Measurements from ENCODE around the gene ASMT. TPM values are rescaled to one million over a fixed set of nuclear protein-coding genes. Genes with fewer than 3 reads are reported as not detected.

Gene ASMT
- total RNA-seq, 1 experiment from 2014 or later: not detected

- ChIA-PET CTCF (no interaction called here), POLR2A (ENCODE audit: unreplicated experiment) (no interaction called here)
- no peak overlapping the region for H3K4me3 ChIP-seq (ENCODE audit: low read length)
- no peak for ATAC-seq
- TF ChIP-seq EZH2phosphoT487 (IDR thresholded peaks at IDR 0.05; ENCODE audit: borderline replicate concordance, low read length) (no peak), CTCF (conservative IDR thresholded peaks at IDR 0.05; ENCODE audit: low read depth, low read length) (no peak), EZH2 (IDR thresholded peaks at IDR 0.05; ENCODE audit: low read length, unreplicated experiment) (no peak)
- intact Hi-C loops (cut with micrococcal nuclease): no loop called here
- no peaks in the 10 kb centered on the region for H3K36me3 ChIP-seq (ENCODE audit: low read depth, low read length)
- no peak overlapping the region for H3K27ac ChIP-seq (ENCODE audit: low read length)
- no peaks in the 10 kb centered on the region for H4K20me1 ChIP-seq (ENCODE audit: low read length)
- no peaks in the 10 kb centered on the region for H3K9me2 ChIP-seq (replicated peaks; ENCODE audit: low read length)
- H3K27me3 ChIP-seq (ENCODE audit: low read length): no peaks in the 10 kb centered on the region
- H3K79me2 ChIP-seq (ENCODE audit: low read length): no peaks in the 10 kb centered on the region
- H3F3A ChIP-seq (ENCODE audit: low read length, unreplicated experiment): no peaks in the 10 kb centered on the region
- no TSS peak for BruUV-seq (replicated peaks)
- DNase-seq: no peak
- no peaks in the 10 kb centered on the region for H3K4me1 ChIP-seq (ENCODE audit: insufficient read depth, low read length)
- no peaks in the 10 kb centered on the region for H3K9me3 ChIP-seq (ENCODE audit: low read length)
- H2AFZ ChIP-seq (ENCODE audit: low read length): peak overlapping the region; percentile 61; the same call in 1 of the 2 replicates
- no peak overlapping the region for H3K4me2 ChIP-seq (ENCODE audit: low read length)
- no peak overlapping the region for H3K9ac ChIP-seq (ENCODE audit: low read length)
Measured at GRCh38 chrX:1658071-1658491, 43.2 kb downstream of the ASMT start.

- no peaks in the 10 kb centered on the region for H3K9me3 ChIP-seq (ENCODE audit: low read length)
- ATAC-seq: no peak
- no peak overlapping the region for H3K4me2 ChIP-seq (ENCODE audit: low read length)
- H3K36me3 ChIP-seq (ENCODE audit: low read depth, low read length): no peaks in the 10 kb centered on the region
- BruUV-seq (replicated peaks): no TSS peak
- POLR2A ChIA-PET (ENCODE audit: unreplicated experiment): no interaction called here
- TF ChIP-seq CTCF (conservative IDR thresholded peaks at IDR 0.05; ENCODE audit: low read depth, low read length): no peak
- no peak for TF ChIP-seq EZH2 (IDR thresholded peaks at IDR 0.05; ENCODE audit: low read length, unreplicated experiment)
- no peak for TF ChIP-seq EZH2phosphoT487 (IDR thresholded peaks at IDR 0.05; ENCODE audit: borderline replicate concordance, low read length)
- no peaks in the 10 kb centered on the region for H3F3A ChIP-seq (ENCODE audit: low read length, unreplicated experiment)
- H3K27ac ChIP-seq (ENCODE audit: low read length): no peak overlapping the region
- H3K9me2 ChIP-seq (replicated peaks; ENCODE audit: low read length): no peaks in the 10 kb centered on the region
- DNase-seq: no peak
- no peaks in the 10 kb centered on the region for H3K4me1 ChIP-seq (ENCODE audit: insufficient read depth, low read length)
- H3K9ac ChIP-seq (ENCODE audit: low read length): no peak overlapping the region
- H3K79me2 ChIP-seq (ENCODE audit: low read length): no peaks in the 10 kb centered on the region
- intact Hi-C loops (cut with micrococcal nuclease): no loop called here
- no peak overlapping the region for H3K4me3 ChIP-seq (ENCODE audit: low read length)
- no peaks in the 10 kb centered on the region for H4K20me1 ChIP-seq (ENCODE audit: low read length)
- no peaks in the 10 kb centered on the region for H3K27me3 ChIP-seq (ENCODE audit: low read length)
- no peak overlapping the region for H2AFZ ChIP-seq (ENCODE audit: low read length)
- CTCF ChIA-PET: no interaction called here
Measured at GRCh38 chrX:1659664-1660461, 45.0 kb downstream of the ASMT start.
